C4-2B (cell line): ENCODE measurements around the gene ZG16.

Experiments
- CTCF ChIP-seq: fragments of 450-650 bp; conservative IDR thresholded peaks from 2 replicates; pipeline ENCODE4 v1.5.1; 2017; ENCODE audit warnings: mild to moderate bottlenecking
- ZFX ChIP-seq: fragments of 450-650 bp; IDR thresholded peaks from 2 replicates; pipeline ENCODE4 v1.6.1; 2017

DNA sequence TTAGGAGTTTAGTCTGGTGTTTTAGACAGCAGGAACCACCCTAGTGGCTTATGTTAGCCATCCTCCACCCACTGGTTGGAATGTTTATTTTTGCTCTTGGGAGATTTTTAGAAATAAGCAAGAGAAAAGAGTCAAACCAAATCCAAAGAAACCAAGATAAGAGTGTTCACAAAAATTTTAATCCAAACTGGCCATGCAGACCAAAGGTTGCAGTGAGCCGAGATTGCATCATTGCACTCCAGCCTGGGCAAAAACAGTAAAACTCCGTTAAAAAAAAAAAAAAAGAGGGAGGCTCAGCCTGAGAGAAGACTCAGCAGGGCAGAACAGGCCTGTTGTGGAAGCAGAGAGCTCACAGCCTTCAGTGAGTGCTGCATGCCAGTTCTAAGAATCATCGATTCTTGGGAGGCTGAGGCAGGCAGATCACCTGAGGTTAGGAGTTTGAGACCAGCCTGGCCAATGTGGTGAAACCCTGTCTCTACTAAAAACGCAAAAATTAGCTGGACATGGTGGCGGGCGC is 20.0 kb upstream of the ZG16 start:
- TF ChIP-seq CTCF = no peak
- no peak for TF ChIP-seq ZFX
